T-cell (primary cell): Measurements from ENCODE around the gene ACAP2. TPM values are rescaled to one million over a fixed set of nuclear protein-coding genes. Genes with fewer than 3 reads are reported as not detected.
A peak's percentile ranks its signal among the peaks of the same experiment; 100 is the strongest.

Experiments used
- ATAC-seq, 4 experiments: fragments of 200-7000 bp in 3 of 4; fragments of 150-1000 bp in 1 of 4; cut with Tn5 transposase; replicated peaks in 1 of 4; 1 replicate in 3 of 4; 2 replicates in 1 of 4; pipeline ENCODE4 v1.10.0; 2021; ENCODE audit warnings: moderate library complexity in 3 of 4, mild to moderate bottlenecking in 2 of 4, moderate number of reproducible peaks in 1 of 4
- CTCF ChIA-PET, 2 donors: fragments of 300-600 bp; sonication (Branson Sonifier 250); formaldehyde crosslinking; loops; one replicate each; lab custom pipeline; 2022; ENCODE audit warnings: antibody characterized with exemption in 2 of 2; lab: Charles Lee
- POLR2A ChIA-PET, 2 donors: fragments of 300-600 bp; sonication (Branson Sonifier 250); formaldehyde crosslinking; loops; one replicate each; lab custom pipeline; 2022; ENCODE audit warnings: antibody characterized with exemption in 2 of 2; lab: Charles Lee
- DNase-seq, 35 experiments: peaks; one replicate each; pipeline versions ENCODE4 v3.0.0 to v3.0.0-alpha.2; 2013 to 2023
- H3K27ac ChIP-seq: one replicate; pipeline ENCODE4 v1.5.1; 2013; ENCODE audit warnings: low read length
- H3K27me3 ChIP-seq, 2 experiments: replicated peaks in 1 of 2; 1 replicate in 1 of 2; 2 replicates in 1 of 2; pipeline versions ENCODE4 v1.6.1 to v1.7.0; 2013; ENCODE audit warnings: low read length in 1 of 2, mixed read lengths in 1 of 2; ENCODE audit not compliant: control insufficient read depth in 2 of 2, insufficient read depth in 2 of 2; ENCODE audit errors: extremely low read depth in 1 of 2
- H3K36me3 ChIP-seq, 2 donors: 1 replicate in 1 of 2; 2 replicates in 1 of 2; pipeline versions ENCODE4 v1.6.1 to v1.7.0; 2013; ENCODE audit warnings: low read length in 1 of 2; ENCODE audit not compliant: control insufficient read depth in 2 of 2, insufficient read depth in 1 of 2; ENCODE audit errors: extremely low read depth in 1 of 2
- H3K4me1 ChIP-seq, 2 experiments: 1 replicate in 1 of 2; 2 replicates in 1 of 2; pipeline versions ENCODE4 v1.6.1 to v1.7.0; 2013; ENCODE audit warnings: low read length in 2 of 2, mixed read lengths in 1 of 2; ENCODE audit not compliant: insufficient read depth in 2 of 2, control insufficient read depth in 1 of 2; ENCODE audit errors: extremely low read depth in 1 of 2
- H3K4me3 ChIP-seq, 2 donors: 1 replicate in 1 of 2; 2 replicates in 1 of 2; pipeline versions ENCODE4 v1.5.1 to v1.7.0; 2013; ENCODE audit warnings: mild to moderate bottlenecking in 2 of 2, low read length in 1 of 2, moderate library complexity in 1 of 2; ENCODE audit not compliant: control insufficient read depth in 1 of 2; ENCODE audit errors: extremely low read depth in 1 of 2
- H3K9me3 ChIP-seq: 2 replicates; pipeline ENCODE4 v1.7.0; 2013
- H3K27ac Mint-ChIP-seq, 2 donors: one replicate each; pipeline ENCODE4 v1.8.0; 2020 to 2021; ENCODE audit warnings: mild to moderate bottlenecking in 2 of 2, mixed read lengths in 2 of 2
- H3K27me3 Mint-ChIP-seq, 2 donors: one replicate each; pipeline ENCODE4 v1.8.0; 2021 to 2022; ENCODE audit warnings: mixed read lengths in 2 of 2
- H3K36me3 Mint-ChIP-seq: one replicate; pipeline ENCODE4 v1.8.0; 2021; ENCODE audit warnings: mixed read lengths
- H3K4me1 Mint-ChIP-seq, 3 donors: one replicate each; pipeline ENCODE4 v1.8.0; 2020 to 2022; ENCODE audit warnings: mixed read lengths in 3 of 3, mild to moderate bottlenecking in 1 of 3
- H3K4me3 Mint-ChIP-seq, 3 donors: one replicate each; pipeline ENCODE4 v1.8.0; 2020 to 2022; ENCODE audit warnings: mild to moderate bottlenecking in 3 of 3, mixed read lengths in 3 of 3, moderate library complexity in 3 of 3
- H3K9me3 Mint-ChIP-seq, 3 donors: one replicate each; pipeline ENCODE4 v1.8.0; 2020 to 2022; ENCODE audit warnings: mixed read lengths in 3 of 3
- WGBS: methylation state at CpG from one replicate; pipeline ENCODE4 v1.1.5; 2013; ENCODE audit warnings: missing lambda C conversion rate; ENCODE audit not compliant: insufficient coverage; 5-methylcytosine and 5-hydroxymethylcytosine counted together
- total RNA-seq, 35 experiments: library from RNA in 6 of 35; stranded (reverse) in 6 of 35; fragments of 120-200 nt in 1 of 35; gene quantifications; one replicate each; pipeline versions ENCODE4 v1.2.1 to v1.2.4 and lab custom pipeline; 2013 to 2026

ACAP2 gene
- total RNA-seq, 5 donors from 2014 or later (not counting 1 experiment from before 2014, with no cell fraction given) = 63.6 to 90.7 (median 72.5) TPM

DNA sequence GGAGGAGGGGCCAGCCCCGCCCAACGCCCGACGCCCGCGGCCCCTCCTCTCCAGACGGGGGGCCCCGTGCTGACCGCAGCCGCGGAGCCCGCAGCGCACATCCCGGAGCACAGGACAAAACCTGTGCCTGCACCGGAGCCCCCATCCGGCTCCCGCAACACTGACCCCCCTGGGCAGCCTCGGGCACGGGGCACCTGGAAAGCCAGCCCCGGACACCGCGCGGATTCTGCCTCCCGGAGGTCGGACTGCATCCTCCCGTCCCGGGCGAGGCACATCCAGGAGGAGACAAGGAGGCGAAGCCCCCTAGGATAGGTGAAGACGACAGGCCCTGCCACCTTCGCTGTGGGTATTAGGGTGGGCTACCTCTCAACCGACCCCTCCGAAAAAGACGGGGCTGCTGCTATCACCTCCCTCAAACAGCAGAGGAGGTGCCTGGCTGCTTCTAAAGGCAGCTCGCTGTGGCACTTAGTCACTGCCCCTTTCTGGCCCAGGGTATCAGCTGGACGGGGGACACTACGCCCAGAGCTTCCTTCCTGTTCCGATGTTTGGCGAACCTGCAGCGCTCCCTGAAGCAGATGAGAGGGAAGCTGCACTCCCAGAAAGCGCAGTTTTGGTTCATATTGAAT is 182.4 kb downstream of the ACAP2 start:
- WGBS = 1% methylated on average over 35 of the region's 41 CpGs
- Histone ChIP-seq H3K9me3 (no peaks in the 10 kb centered on the region), H3K4me1 (peaks cover 8 to 28% of the 10 kb centered on the region in 2 experiments), H3K27ac (peak overlapping the region; percentile 64), H3K27me3 (no peaks in the 10 kb centered on the region), H3K4me3 (peak overlapping the region; percentile 73 to 77), H3K36me3 (no peaks in the 10 kb centered on the region)
- Mint-ChIP-seq H3K9me3 (no peaks in the 10 kb centered on the region), H3K36me3 (no peaks in the 10 kb centered on the region), H3K4me1 (peaks cover 21 to 22% (median 22%) of the 10 kb centered on the region in 3 donors), H3K27me3 (no peaks in the 10 kb centered on the region), H3K4me3 (peak overlapping the region; percentile 77 to 81 (median 77)), H3K27ac (peak overlapping the region; percentile 69 to 70)
- CTCF ChIA-PET = interaction anchor here (0.6 to 2.7 kb wide), 8 partner anchors 10 to 636 kb away, joined by 3 to 14 read pairs (median 6); partner anchors contain the start of genes LSG1 (in 2 of the 2) and XXYLT1 (in 1 of the 2)
- peak; percentile 7 to 23 (median 11) for ATAC-seq
- POLR2A ChIA-PET = interaction anchor here in 1 of 2 donors (0.7 kb wide), 1 partner anchor 12 kb away, joined by 3 read pairs; no protein-coding TSS in a partner anchor
- peak in 7 of 35 experiments; percentile 13 to 47 (median 24) for DNase-seq

DNA sequence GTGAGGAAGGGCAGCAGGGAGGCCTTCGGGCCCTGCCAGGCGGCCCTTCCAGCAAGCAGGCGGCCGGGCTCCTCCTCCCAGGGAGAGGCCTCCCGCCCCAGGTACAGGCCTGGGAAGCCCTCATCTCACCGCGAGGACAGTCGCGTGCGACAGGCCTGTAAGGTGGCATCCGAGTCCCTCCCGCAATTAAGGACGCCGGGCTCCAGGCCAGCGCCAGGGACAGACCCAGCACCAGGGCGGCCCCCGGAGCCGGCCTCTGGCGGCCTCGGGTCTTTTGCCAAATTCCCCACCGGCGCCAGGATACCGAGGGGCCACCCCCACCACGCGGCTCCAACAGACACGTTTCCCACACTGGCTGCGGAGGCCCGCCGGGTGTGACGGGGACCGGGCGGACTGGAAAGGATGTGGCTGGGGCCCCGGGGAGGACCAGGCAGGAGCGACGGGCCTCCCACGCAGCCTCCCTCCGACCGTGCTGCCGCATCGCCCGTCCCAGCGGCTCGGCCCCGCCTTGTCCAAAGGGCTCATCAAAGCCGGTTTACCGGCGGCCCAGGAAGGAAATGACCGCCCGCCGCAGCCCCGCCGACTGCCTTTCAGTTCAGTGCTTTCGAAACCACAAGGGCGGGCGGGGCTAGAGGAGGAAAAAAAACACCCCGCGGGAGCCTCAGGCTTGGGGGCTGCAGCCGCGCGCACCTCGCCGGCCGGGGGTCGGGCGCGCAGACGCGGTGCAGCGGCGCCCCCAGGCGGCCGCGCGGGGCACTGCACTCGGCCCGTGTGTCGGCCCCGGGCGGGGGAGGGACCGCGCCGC is 183.1 kb downstream of the ACAP2 start:
- Mint-ChIP-seq H3K27me3 (no peaks in the 10 kb centered on the region), H3K27ac (peak overlapping the region; percentile 90 to 91), H3K4me1 (peaks cover 21 to 24% (median 22%) of the 10 kb centered on the region in 3 donors), H3K4me3 (peak overlapping the region; percentile 56 to 81 (median 63)), H3K36me3 (no peaks in the 10 kb centered on the region), H3K9me3 (no peaks in the 10 kb centered on the region)
- ATAC-seq = peak; percentile 77 to 91 (median 79)
- H3K36me3 ChIP-seq = peaks cover 0 to 3% of the 10 kb centered on the region in 2 donors
- WGBS = 7% methylated on average over 77 of the region's 82 CpGs
- H3K4me3 ChIP-seq = peak overlapping the region; percentile 52 to 73
- H3K9me3 ChIP-seq = no peaks in the 10 kb centered on the region
- H3K27ac ChIP-seq = peak overlapping the region; percentile 91
- no peaks in the 10 kb centered on the region for H3K27me3 ChIP-seq
- POLR2A ChIA-PET = interaction anchor here in 1 of 2 donors (0.6 to 0.7 kb wide), 2 partner anchors 588 to 978 kb away, joined by 3 read pairs; partner anchors contain the start of gene LSG1
- DNase-seq = peak; percentile 75 to 93 (median 84)
- CTCF ChIA-PET = interaction anchor here in 1 of 2 donors (1.0 to 1.3 kb wide), 5 partner anchors 11 to 589 kb away, joined by 3 to 14 read pairs (median 4); partner anchors contain the start of gene XXYLT1
- H3K4me1 ChIP-seq = peaks cover 8 to 28% of the 10 kb centered on the region in 2 experiments

DNA sequence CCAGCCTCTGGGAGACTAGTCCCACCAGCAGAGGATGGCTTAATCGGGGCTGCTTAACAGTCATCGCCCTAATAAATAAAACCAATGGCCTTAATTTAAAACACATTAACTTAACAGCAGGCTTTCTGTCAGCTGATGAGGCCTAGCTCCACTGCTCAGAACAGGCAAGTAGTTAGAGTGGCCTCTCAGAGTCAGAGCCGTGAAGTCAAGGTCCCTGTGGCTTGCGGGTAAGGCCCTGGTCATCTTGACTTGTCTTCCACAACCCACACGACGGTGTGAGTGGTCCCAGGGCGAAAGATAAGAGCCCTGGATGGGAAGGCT is 183.7 kb downstream of the ACAP2 start:
- Histone ChIP-seq H3K27me3 (no peaks in the 10 kb centered on the region), H3K4me1 (peaks cover 8 to 28% of the 10 kb centered on the region in 2 experiments), H3K4me3 (peak overlapping the region in 1 of 2 donors; percentile 52), H3K27ac (peak overlapping the region; percentile 91), H3K9me3 (no peaks in the 10 kb centered on the region), H3K36me3 (peaks cover 0 to 3% of the 10 kb centered on the region in 2 donors)
- Mint-ChIP-seq H3K4me3 (peak overlapping the region in 2 of 3 donors; percentile 59 to 81), H3K36me3 (no peaks in the 10 kb centered on the region), H3K27ac (peak overlapping the region; percentile 90 to 91), H3K27me3 (no peaks in the 10 kb centered on the region), H3K9me3 (no peaks in the 10 kb centered on the region), H3K4me1 (peaks cover 21 to 22% (median 22%) of the 10 kb centered on the region in 3 donors)
- CTCF ChIA-PET = interaction anchor here (0.5 to 1.2 kb wide), 5 partner anchors 12 to 588 kb away, joined by 3 to 4 read pairs (median 4); no protein-coding TSS in a partner anchor
- POLR2A ChIA-PET = interaction anchor here in 1 of 2 donors (0.6 to 0.7 kb wide), 2 partner anchors 587 to 977 kb away, joined by 3 read pairs; partner anchors contain the start of gene LSG1
- 82% methylated on average over 2 of the region's 7 CpGs for whole genome bisulfite sequencing
- no peak for DNase-seq
- ATAC-seq = no peak

DNA sequence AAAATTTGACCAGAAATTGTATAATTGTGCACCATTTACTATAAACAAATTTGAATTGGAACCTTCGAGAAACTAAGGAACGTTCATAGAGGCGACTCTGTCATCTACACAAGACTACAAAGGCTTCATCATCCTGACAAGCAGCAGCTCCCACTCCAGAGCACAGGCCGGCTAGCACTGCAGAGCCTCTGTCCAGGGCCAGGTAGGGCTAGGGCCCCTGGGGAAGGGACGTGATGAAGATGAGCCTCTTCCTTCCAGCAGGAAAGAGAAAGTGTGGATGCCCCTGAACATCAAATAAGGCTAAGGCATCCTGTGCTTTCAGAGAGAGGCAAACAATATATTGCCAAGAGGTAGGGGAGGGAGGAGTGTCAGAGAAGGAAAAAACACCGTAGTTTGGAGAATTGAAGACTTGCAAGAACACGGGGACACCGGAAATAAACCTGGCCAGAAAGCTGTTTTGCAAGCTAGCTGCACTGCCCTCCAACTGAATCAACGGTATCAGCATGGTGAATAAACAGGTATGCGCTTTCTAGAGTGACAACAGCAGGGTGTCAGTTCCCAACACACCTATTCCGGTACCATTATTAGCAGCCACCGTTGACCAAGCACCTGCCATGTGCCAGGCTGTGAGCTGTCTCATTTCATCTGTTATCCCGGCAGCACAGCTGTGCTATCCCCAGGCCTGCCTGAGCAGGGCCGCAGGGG is 184.2 kb downstream of the ACAP2 start:
- 49% methylated on average over 9 of the region's 14 CpGs for WGBS
- Mint-ChIP-seq H3K27ac (peak overlapping the region; percentile 90 to 91), H3K27me3 (no peaks in the 10 kb centered on the region), H3K9me3 (no peaks in the 10 kb centered on the region), H3K4me3 (peak overlapping the region in 2 of 3 donors; percentile 59 to 81), H3K4me1 (peaks cover 21 to 22% (median 21%) of the 10 kb centered on the region in 3 donors), H3K36me3 (no peaks in the 10 kb centered on the region)
- H3K27ac ChIP-seq = peak overlapping the region; percentile 91
- ChIA-PET POLR2A (interaction anchor here in 1 of 2 donors (0.6 to 0.7 kb wide), 2 partner anchors 586 to 977 kb away, joined by 3 read pairs; partner anchors contain the start of gene LSG1), CTCF (interaction anchor here (0.5 to 1.2 kb wide), 5 partner anchors 13 to 588 kb away, joined by 3 to 4 read pairs (median 4); no protein-coding TSS in a partner anchor)
- no peak for ATAC-seq
- no peaks in the 10 kb centered on the region for H3K27me3 ChIP-seq
- H3K9me3 ChIP-seq = no peaks in the 10 kb centered on the region
- peak in 2 of 35 experiments; percentile 5 to 42 for DNase-seq
- peaks cover 0 to 3% of the 10 kb centered on the region in 2 donors for H3K36me3 ChIP-seq
- no peak overlapping the region for H3K4me3 ChIP-seq
- H3K4me1 ChIP-seq = peaks cover 8 to 28% of the 10 kb centered on the region in 2 experiments

DNA sequence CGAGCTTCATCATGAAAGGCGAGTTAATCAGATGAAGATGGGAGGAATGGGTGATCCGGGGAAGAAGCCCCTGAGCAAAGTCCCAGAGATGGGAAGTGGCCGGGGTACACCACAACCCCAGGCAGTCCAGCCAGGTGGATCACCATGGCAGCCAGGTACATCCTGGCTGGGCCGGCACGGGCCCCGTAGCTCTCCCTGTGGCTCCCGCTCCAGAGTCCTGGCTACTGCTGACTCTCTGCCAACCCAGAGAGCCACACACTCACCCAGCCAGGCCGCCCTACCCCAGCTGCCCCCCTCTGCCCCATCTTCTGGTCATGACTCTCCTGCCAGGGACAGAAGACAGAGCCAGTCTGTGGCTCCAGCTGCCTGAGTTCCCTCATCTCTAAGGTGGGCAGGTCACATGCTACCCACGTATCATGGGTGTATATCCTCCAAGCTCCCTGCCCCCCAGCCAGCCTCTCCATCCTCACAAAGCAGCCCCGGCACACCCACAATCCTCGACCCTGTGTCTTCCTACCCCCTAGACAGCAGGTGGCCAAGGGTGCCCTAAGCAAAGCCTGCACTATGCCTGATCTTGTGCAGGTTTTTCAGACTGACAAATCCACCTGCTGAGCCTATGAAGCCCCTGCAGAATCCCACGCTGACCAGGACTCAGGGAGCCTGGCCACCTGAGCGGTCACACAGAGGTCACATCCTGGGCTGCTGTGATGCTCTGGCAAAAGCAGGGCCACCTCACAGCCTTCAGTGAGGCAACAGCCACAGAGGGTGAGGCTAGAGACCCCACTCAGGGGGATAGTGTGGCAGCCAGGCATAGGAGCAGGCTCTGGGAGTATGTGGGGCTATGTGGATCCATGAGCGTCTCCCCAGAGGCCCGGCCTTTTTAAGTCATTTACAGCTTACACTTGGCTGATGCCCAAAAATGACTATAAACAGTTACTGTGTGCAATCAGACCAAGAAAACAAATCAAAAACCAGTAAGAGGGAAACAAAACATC is 185.1 kb downstream of the ACAP2 start:
- peak overlapping the region; percentile 90 to 91 for H3K27ac Mint-ChIP-seq
- peaks cover 21 to 22% (median 22%) of the 10 kb centered on the region in 3 donors for H3K4me1 Mint-ChIP-seq
- no peak overlapping the region for H3K4me3 ChIP-seq
- peaks cover 8 to 28% of the 10 kb centered on the region in 2 experiments for H3K4me1 ChIP-seq
- ChIA-PET POLR2A (no interaction called here), CTCF (interaction anchor here in 1 of 2 donors (1.2 to 1.4 kb wide), 2 partner anchors 586 to 587 kb away, joined by 4 to 5 read pairs; partner anchors contain the start of gene LSG1)
- H3K36me3 Mint-ChIP-seq = no peaks in the 10 kb centered on the region
- peaks cover 0 to 3% of the 10 kb centered on the region in 2 donors for H3K36me3 ChIP-seq
- peak overlapping the region in 1 of 3 donors; percentile 81 for H3K4me3 Mint-ChIP-seq
- H3K9me3 Mint-ChIP-seq = no peaks in the 10 kb centered on the region
- DNase-seq (peak in 2 of 35 experiments; percentile 7 to 22), ATAC-seq (no peak)
- no peak overlapping the region for H3K27ac ChIP-seq
- H3K27me3 Mint-ChIP-seq = no peaks in the 10 kb centered on the region
- H3K9me3 ChIP-seq = no peaks in the 10 kb centered on the region
- H3K27me3 ChIP-seq = no peaks in the 10 kb centered on the region
- 97% methylated on average over 12 of the region's 16 CpGs for WGBS
